Skeletal muscle tissue (tissue), 4 donors: ENCODE measurements around the gene PIP4K2C. TPM values are rescaled to one million over a fixed set of nuclear protein-coding genes. Genes with fewer than 3 reads are reported as not detected.
"Not testable (repeated sequence)": the region's sequence is repeated elsewhere in the genome, so short reads cannot be mapped to it uniquely, and the experiment has no call there.

Experiments used
- H3K27ac ChIP-seq: one replicate; pipeline ENCODE4 v1.7.0; 2013; ENCODE audit warnings: mild to moderate bottlenecking, low read depth, low read length, inconsistent platforms
- H3K27me3 ChIP-seq, 3 donors: one replicate each; pipeline ENCODE4 v1.7.0; 2013; ENCODE audit warnings: low read length in 3 of 3; ENCODE audit not compliant: control insufficient read depth in 3 of 3, insufficient read depth in 3 of 3
- H3K36me3 ChIP-seq, 3 donors: one replicate each; pipeline ENCODE4 v1.7.0; 2013; ENCODE audit warnings: low read length in 3 of 3; ENCODE audit not compliant: control insufficient read depth in 3 of 3, insufficient read depth in 3 of 3
- H3K4me1 ChIP-seq, 3 donors: one replicate each; pipeline ENCODE4 v1.7.0; 2013; ENCODE audit warnings: low read length in 3 of 3, mild to moderate bottlenecking in 3 of 3; ENCODE audit not compliant: control insufficient read depth in 3 of 3, insufficient read depth in 3 of 3
- H3K4me3 ChIP-seq, 3 donors: one replicate each; pipeline ENCODE4 v1.7.0; 2013; ENCODE audit warnings: low read length in 3 of 3
- H3K9ac ChIP-seq, 3 donors: one replicate each; pipeline ENCODE4 v1.7.0; 2013; ENCODE audit warnings: low read length in 3 of 3, mild to moderate bottlenecking in 3 of 3, moderate library complexity in 2 of 3, low read depth in 1 of 3
- H3K9me3 ChIP-seq, 3 donors: one replicate each; pipeline ENCODE4 v1.7.0; 2013; ENCODE audit warnings: low read length in 3 of 3; ENCODE audit not compliant: control insufficient read depth in 3 of 3
- total RNA-seq: library from RNA; depleted of rRNA; stranded (reverse); fragments of >200 nt; gene quantifications from one replicate; pipeline ENCODE4 v1.2.3, GENCODE V29; 2014
- donor health status: Osteomylitis.

PIP4K2C gene
- total RNA-seq, 1 donor from 2014 or later = 5.7 TPM

DNA sequence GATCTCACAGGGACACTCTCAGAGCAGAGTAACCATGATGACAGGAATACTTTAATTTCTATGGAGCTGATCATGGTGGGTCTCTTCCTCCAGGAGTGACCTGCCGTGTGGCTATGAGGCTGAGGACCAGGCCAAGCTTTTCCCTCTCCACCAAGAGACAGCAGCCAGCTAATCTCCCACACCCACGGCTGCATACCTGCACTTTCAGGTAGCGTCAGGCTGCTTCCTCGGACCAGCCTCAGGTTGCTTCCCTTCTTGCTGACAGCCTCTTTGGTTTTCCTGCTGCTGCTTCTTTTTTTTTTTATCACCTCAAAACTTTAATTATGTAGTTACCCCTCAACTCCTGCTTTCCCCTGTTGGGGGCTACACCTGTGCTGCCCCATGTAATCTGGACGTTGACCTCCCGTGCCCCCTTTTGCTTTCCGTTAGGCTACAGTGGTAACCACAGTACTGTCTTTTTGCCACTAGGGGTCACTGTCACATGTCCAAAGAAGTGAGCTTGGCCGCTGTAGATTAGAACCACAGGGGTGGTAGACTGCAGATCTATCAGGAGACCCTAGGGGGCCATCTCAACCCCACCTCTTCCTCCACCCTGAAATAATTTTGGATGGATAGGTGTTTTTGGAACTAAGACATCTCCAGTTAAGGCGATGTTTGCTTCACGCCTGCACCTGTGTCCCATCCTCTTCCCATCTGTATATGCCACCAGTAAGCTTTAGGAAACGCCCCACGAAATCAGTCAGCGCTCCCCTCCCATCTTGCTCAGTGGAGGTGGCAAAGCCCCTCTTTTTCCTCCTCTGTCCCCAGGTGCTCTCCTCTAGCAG, 7.8 kb upstream of the PIP4K2C start:
- Histone ChIP-seq H3K9ac (no peak overlapping the region), H3K9me3 (no peaks in the 10 kb centered on the region), H3K36me3 (no peaks in the 10 kb centered on the region), H3K4me3 (no peak overlapping the region), H3K27me3 (peaks cover 0 to 9% (median 5%) of the 10 kb centered on the region in 3 donors), H3K4me1 (peaks cover 0 to 4% (median 0%) of the 10 kb centered on the region in 3 donors), H3K27ac (no peak overlapping the region)

DNA sequence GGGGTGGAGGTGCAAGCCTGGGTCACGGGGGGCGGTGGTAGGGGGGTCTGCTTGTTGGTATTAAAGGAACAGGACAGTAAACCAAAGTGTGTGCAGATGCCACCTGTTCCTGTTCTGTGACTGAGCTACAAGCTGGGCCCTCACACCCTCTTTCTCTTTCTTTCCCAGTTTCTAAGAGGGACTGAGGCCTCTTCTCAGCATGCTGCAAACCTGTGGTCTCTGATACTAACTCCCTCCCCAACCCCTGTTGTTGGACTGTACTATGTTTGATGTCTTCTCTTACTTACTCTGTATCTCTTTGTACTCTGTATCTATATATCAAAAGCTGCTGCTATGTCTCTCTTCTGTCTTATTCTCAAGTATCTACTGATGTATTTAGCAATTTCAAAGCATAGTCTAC, 6.9 kb upstream of the PIP4K2C start:
- Histone ChIP-seq H3K4me3 (no peak overlapping the region), H3K36me3 (no peaks in the 10 kb centered on the region), H3K27me3 (peaks cover 0 to 17% (median 6%) of the 10 kb centered on the region in 3 donors), H3K9me3 (no peaks in the 10 kb centered on the region), H3K27ac (no peak overlapping the region), H3K9ac (no peak overlapping the region), H3K4me1 (peaks cover 0 to 4% (median 0%) of the 10 kb centered on the region in 3 donors)

DNA sequence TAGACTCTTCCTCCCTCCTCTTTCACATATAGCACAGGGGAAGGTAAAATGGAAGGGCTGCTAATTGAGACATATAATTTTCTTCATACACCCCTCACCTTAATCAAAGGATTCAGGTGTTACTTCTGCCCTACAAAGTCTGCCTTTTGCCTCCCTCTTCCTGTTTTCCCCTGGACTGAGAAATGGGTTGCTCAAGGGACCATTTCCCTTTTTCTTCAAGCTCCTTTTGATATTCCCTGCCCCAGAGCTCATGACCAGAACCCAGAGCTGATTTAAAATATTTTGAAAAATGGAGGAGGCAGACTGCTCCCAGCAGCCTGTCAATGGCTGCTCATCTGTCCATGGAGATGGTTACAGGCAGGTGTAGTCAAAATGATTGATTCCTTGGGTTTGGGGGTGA, 6.3 kb upstream of the PIP4K2C start:
- no peak overlapping the region for H3K4me3 ChIP-seq
- no peak overlapping the region for H3K27ac ChIP-seq
- H3K9me3 ChIP-seq = no peaks in the 10 kb centered on the region
- peaks cover 0 to 4% (median 0%) of the 10 kb centered on the region in 3 donors for H3K4me1 ChIP-seq
- no peak overlapping the region for H3K9ac ChIP-seq
- H3K36me3 ChIP-seq = no peaks in the 10 kb centered on the region
- peaks cover 0 to 17% (median 6%) of the 10 kb centered on the region in 3 donors for H3K27me3 ChIP-seq

DNA sequence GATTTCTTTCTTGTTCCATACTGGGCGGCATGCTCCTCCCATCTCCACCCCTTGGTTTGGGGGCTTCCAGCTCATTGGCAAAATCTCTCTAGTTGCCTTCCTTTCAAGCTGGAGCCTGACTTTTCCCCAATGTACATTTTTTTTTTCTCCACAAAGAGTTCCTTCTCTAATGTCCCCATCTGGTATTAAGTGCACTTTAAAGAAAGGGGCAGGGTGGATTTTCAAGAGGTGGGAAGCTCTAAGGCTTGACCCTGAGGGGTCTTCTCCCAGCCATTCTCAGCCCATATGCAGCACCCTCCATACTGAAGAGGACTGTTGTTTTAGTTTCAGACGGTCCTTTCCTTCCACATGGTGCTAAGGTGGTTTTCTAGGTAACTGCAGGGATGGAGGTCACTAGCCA, 5.8 kb upstream of the PIP4K2C start:
- H3K27me3 ChIP-seq = peaks cover 0 to 17% (median 6%) of the 10 kb centered on the region in 3 donors
- no peak overlapping the region for H3K27ac ChIP-seq
- no peaks in the 10 kb centered on the region for H3K36me3 ChIP-seq
- no peak overlapping the region for H3K4me3 ChIP-seq
- H3K9me3 ChIP-seq = no peaks in the 10 kb centered on the region
- H3K9ac ChIP-seq = no peak overlapping the region
- H3K4me1 ChIP-seq = peaks cover 0 to 4% (median 0%) of the 10 kb centered on the region in 3 donors

DNA sequence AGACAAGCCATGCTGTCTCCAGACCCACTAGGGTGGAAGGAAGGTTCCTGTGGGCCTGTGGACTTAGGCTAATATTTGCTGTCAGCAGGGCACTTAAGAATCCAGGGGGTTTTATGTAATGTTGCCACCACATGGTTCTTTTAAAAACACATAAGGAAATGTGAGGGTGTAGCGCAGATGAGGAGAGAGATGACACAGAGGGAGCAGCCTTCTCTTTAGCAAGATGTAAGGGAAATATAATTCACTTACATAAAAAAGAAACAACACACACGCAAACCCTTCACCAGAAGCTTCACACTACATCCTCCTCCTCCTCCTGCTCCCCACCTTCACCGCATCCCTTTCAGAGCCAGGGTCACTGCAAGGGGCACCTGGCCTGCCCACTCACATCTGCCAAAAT, 4.9 kb upstream of the PIP4K2C start:
- H3K9me3 ChIP-seq = no peaks in the 10 kb centered on the region
- no peak overlapping the region for H3K9ac ChIP-seq
- H3K27ac ChIP-seq = no peak overlapping the region
- peaks cover 6 to 8% (median 6%) of the 10 kb centered on the region in 3 donors for H3K4me1 ChIP-seq
- H3K4me3 ChIP-seq = no peak overlapping the region
- H3K36me3 ChIP-seq = no peaks in the 10 kb centered on the region
- H3K27me3 ChIP-seq = peaks cover 0 to 17% (median 6%) of the 10 kb centered on the region in 3 donors

DNA sequence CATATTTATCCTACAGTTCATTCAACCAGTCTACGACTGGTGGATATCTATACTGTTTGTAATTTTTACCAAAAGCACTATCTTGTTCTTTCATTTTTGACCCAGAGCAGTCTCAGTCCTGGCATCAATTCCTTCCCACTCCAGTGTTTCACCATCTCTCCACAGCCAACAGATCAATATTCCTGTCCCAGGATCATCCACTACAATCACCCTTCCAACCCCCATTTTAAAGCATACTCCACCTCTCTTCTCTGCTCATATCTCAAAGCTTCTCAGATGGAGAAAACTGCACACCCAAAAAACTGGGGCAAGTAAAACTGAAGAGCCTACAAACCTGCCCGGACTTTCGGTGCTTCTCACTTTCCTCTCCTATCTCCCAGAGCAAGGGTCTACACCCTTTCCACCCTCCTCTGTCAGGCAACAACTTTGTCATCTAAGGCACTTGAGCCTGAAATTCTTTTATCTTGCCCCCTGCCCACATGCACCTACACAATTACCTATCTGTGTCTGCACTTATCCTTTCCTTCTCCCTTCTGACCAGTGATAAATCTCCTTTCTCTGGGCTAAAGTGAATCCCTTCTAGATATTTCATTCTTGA, 4.1 kb upstream of the PIP4K2C start:
- peaks cover 10 to 13% (median 12%) of the 10 kb centered on the region in 3 donors for H3K4me1 ChIP-seq
- H3K4me3 ChIP-seq = no peak overlapping the region
- no peak overlapping the region for H3K9ac ChIP-seq
- H3K9me3 ChIP-seq = no peaks in the 10 kb centered on the region
- H3K27ac ChIP-seq = no peak overlapping the region
- no peaks in the 10 kb centered on the region for H3K36me3 ChIP-seq
- H3K27me3 ChIP-seq = peaks cover 0 to 13% (median 6%) of the 10 kb centered on the region in 3 donors

DNA sequence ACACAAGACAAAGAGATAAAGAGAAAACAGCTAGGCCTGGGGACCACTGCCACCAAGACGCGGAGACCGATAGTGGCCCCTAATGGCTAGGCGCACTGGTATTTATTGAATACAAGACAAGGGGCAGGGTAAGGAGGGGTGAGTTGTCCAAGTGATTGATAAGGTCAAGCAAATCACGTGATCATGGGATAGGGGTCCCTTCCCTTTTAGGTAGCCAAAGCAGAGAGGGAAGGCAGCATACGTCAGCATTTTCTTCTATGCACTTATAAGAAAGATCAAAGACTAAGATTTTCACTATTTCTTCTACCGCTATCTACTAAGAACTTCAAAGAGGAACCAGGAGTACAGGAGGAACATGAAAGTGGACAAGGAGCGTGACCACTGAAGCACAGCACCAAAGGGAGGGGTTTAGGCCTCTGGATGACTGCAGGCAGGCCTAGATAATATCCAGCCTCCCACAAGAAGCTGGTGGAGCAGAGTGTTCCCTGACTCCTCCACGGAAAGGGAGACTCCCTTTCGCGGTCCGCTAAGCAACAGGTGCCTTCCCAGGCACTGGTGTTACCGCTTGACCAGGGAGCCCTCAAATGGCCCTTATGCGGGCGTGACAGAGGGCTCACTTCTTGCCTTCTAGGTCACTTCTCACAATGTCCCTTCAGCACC, 1.9 kb upstream of the PIP4K2C start:
- Histone ChIP-seq H3K27me3 (peaks cover 0 to 10% (median 6%) of the 10 kb centered on the region in 3 donors), H3K4me1 (peaks cover 11 to 21% (median 13%) of the 10 kb centered on the region in 3 donors)
- not testable (repeated sequence) for H3K36me3 ChIP-seq, H3K9ac ChIP-seq, H3K4me3 ChIP-seq, H3K9me3 ChIP-seq, H3K27ac ChIP-seq

DNA sequence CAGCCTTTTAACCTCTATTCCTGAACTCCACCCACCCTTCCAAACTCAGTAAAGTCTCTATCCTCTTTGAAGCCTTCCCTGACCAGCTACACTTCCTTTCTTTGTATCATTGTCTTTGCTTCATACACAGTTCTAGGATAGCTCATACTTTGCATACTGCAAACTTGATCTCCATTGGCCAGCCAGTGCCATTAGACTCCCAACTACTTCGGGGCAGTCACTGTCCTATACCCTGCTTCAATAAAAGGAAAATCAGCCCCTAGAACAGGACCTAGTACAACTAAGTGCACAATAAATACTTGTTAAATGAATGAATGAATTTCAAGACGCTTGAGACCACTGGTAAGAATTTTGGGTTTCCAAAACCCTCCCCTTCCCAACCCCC, 521 bp upstream of the PIP4K2C start:
- Histone ChIP-seq H3K36me3 (peaks cover 0 to 3% (median 0%) of the 10 kb centered on the region in 3 donors), H3K9ac (peak overlapping the region; percentile 65 to 87 (median 69)), H3K9me3 (no peaks in the 10 kb centered on the region), H3K4me1 (peaks cover 11 to 21% (median 13%) of the 10 kb centered on the region in 3 donors), H3K27me3 (peaks cover 0 to 10% (median 6%) of the 10 kb centered on the region in 3 donors), H3K4me3 (peak overlapping the region; percentile 82 to 90 (median 88)), H3K27ac (no peak overlapping the region)

DNA sequence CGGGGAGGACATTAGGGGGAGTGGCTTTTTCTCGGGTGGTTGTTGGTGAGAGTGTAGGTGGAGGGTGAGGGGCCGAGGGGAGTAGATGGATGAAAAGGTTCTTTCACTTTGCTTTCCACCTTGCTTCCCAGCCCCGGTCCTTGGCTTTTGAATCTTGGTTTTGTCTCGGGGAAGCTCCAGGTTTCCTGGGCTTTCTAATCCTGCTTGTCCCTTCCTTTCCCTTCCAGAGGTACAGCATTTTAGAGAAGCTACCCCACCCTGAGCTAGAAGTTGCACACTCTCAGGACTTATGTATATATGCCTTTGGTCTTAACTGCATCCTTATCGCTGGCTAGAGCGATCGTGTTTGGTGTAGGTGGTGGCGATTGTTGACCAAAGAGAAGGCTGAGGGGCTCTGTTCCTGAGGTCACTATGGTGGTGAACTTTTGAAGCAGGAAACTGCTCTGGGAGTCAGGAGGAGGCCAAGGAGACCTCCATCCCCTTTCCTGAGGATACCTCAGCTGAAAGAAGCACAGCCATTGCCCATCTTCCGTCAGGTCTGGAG, 862 bp downstream of the PIP4K2C start:
- peaks cover 11 to 21% (median 13%) of the 10 kb centered on the region in 3 donors for H3K4me1 ChIP-seq
- no peaks in the 10 kb centered on the region for H3K9me3 ChIP-seq
- H3K27me3 ChIP-seq = peaks cover 0 to 10% (median 6%) of the 10 kb centered on the region in 3 donors
- H3K27ac ChIP-seq = no peak overlapping the region
- H3K36me3 ChIP-seq = peaks cover 0 to 10% (median 7%) of the 10 kb centered on the region in 3 donors
- peak overlapping the region; percentile 65 to 87 (median 69) for H3K9ac ChIP-seq
- H3K4me3 ChIP-seq = peak overlapping the region; percentile 82 to 90 (median 88)
